Neuronal stem cell (in vitro differentiated cells): ENCODE results near the gene DIP2B.
A peak's percentile ranks its signal among the peaks of the same experiment; 100 is the strongest.

Source experiments
- DNase-seq: peaks from one replicate; pipeline ENCODE4 v3.0.0-alpha.2; 2013; ENCODE audit warnings: low spot score
- H2AFZ ChIP-seq: one replicate; pipeline ENCODE4 v1.6.1; 2013; ENCODE audit warnings: mild to moderate bottlenecking, low read length, inconsistent platforms
- H2AK5ac ChIP-seq: 2 replicates; pipeline ENCODE4 v1.6.1; 2013; ENCODE audit warnings: low read depth, mild to moderate bottlenecking, inconsistent platforms, low read length, moderate library complexity, mixed read lengths
- H2BK120ac ChIP-seq: 2 replicates; pipeline ENCODE4 v1.6.1; 2013; ENCODE audit warnings: low read depth, mild to moderate bottlenecking, inconsistent platforms, low read length, moderate library complexity, mixed read lengths
- H2BK12ac ChIP-seq: one replicate; pipeline ENCODE4 v1.6.1; 2013; ENCODE audit warnings: low read length, inconsistent platforms
- H2BK15ac ChIP-seq: 2 replicates; pipeline ENCODE4 v1.6.1; 2013; ENCODE audit warnings: mild to moderate bottlenecking, low read length, inconsistent platforms, mixed read lengths
- H2BK5ac ChIP-seq: one replicate; pipeline ENCODE4 v1.6.1; 2013; ENCODE audit warnings: inconsistent platforms, mild to moderate bottlenecking, low read length, moderate library complexity
- H3K14ac ChIP-seq: one replicate; pipeline ENCODE4 v1.6.1; 2013; ENCODE audit warnings: low read length, inconsistent platforms
- H3K18ac ChIP-seq: 2 replicates; pipeline ENCODE4 v1.6.1; 2013; ENCODE audit warnings: low read length, inconsistent platforms
- H3K23ac ChIP-seq: 2 replicates; pipeline ENCODE4 v1.6.1; 2013; ENCODE audit warnings: low read depth, mild to moderate bottlenecking, mixed read lengths, low read length, inconsistent platforms; ENCODE audit not compliant: poor library complexity
- H3K27ac ChIP-seq: replicated peaks from 3 replicates; pipeline ENCODE4 v1.5.1; 2013; ENCODE audit warnings: low read length, inconsistent platforms
- H3K27me3 ChIP-seq, 3 experiments: 2 replicates each; pipeline ENCODE4 v1.6.1; 2013; ENCODE audit warnings: low read length in 3 of 3, mild to moderate bottlenecking in 2 of 3, inconsistent platforms in 1 of 3, low read depth in 1 of 3, mixed read lengths in 1 of 3, moderate library complexity in 1 of 3; ENCODE audit not compliant: control insufficient read depth in 3 of 3, insufficient read depth in 3 of 3
- H3K36me3 ChIP-seq, 2 donors: replicated peaks in 1 of 2; 2 replicates each; pipeline ENCODE4 v1.6.1; 2013; ENCODE audit warnings: low read length in 2 of 2; ENCODE audit not compliant: control insufficient read depth in 2 of 2, insufficient read depth in 2 of 2
- H3K4ac ChIP-seq: 2 replicates; pipeline ENCODE4 v1.6.1; 2013; ENCODE audit warnings: inconsistent platforms, mild to moderate bottlenecking, low read length, moderate library complexity
- H3K4me1 ChIP-seq, 2 donors: 1 replicate in 1 of 2; 2 replicates in 1 of 2; pipeline ENCODE4 v1.6.1; 2013; ENCODE audit warnings: low read length in 2 of 2, low read depth in 1 of 2; ENCODE audit not compliant: control insufficient read depth in 2 of 2, insufficient read depth in 1 of 2
- H3K4me2 ChIP-seq: one replicate; pipeline ENCODE4 v1.6.1; 2013; ENCODE audit warnings: mild to moderate bottlenecking, low read length, inconsistent platforms; ENCODE audit not compliant: insufficient read depth, poor library complexity, severe bottlenecking
- H3K4me3 ChIP-seq, 2 donors: 2 replicates each; pipeline ENCODE4 v1.5.1; 2013; ENCODE audit warnings: low read length in 2 of 2, mild to moderate bottlenecking in 2 of 2, inconsistent platforms in 1 of 2, moderate library complexity in 1 of 2
- H3K79me1 ChIP-seq: one replicate; pipeline ENCODE4 v1.6.1; 2013; ENCODE audit warnings: low read depth, mild to moderate bottlenecking, inconsistent platforms, low read length, moderate library complexity
- H3K9ac ChIP-seq: one replicate; pipeline ENCODE4 v1.6.1; 2013; ENCODE audit warnings: mild to moderate bottlenecking, low read depth, low read length, inconsistent platforms; ENCODE audit not compliant: poor library complexity
- H3K9me3 ChIP-seq, 2 donors: replicated peaks in 1 of 2; 2 replicates each; pipeline versions ENCODE3 to v1.6.1; 2013; ENCODE audit warnings: low read length in 2 of 2, mild to moderate bottlenecking in 2 of 2, inconsistent platforms in 1 of 2, low read depth in 1 of 2, mixed read lengths in 1 of 2, moderate library complexity in 1 of 2; ENCODE audit not compliant: control insufficient read depth in 2 of 2, insufficient read depth in 1 of 2
- H4K8ac ChIP-seq: one replicate; pipeline ENCODE4 v1.6.1; 2013; ENCODE audit warnings: low read depth, mild to moderate bottlenecking, inconsistent platforms, low read length, moderate library complexity
- H4K91ac ChIP-seq: one replicate; pipeline ENCODE4 v1.6.1; 2013; ENCODE audit warnings: low read length, low read depth, mild to moderate bottlenecking, inconsistent platforms; ENCODE audit not compliant: poor library complexity
- WGBS, 2 donors: extraction: QIAGEN DNeasy Blood & Tissue Kit; methylation state at CpG; one replicate each; pipeline ENCODE4 v1.1.7; 2013; ENCODE audit warnings: missing lambda C conversion rate in 2 of 2, mixed read lengths in 1 of 2; ENCODE audit not compliant: insufficient read length in 2 of 2, insufficient replicate concordance in 1 of 2; ENCODE audit errors: extremely low coverage in 2 of 2; 5-methylcytosine and 5-hydroxymethylcytosine counted together

Gene DIP2B

DNA sequence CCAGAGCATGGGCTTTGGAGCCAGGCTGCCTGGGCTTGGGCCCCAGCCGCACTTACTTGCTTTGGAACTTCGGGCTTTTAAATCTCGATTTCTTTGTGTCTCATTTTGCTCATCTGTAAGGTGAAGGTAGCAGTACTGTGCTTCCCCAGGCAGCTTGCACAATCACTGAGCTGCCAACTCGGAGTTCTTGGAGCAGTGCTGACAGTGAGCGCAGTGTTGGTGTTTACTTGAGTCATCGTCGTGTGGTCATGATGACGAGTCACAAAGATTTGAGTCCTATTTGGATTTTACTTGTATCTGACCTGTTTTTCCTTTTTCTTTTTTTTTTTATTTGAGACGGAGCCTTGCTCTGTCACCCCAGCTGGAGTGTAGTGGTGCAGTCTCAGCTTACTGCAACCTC, 227.8 kb downstream of the DIP2B start:
- Histone ChIP-seq H2AFZ (no peak overlapping the region), H2BK120ac (no peak overlapping the region), H3K4me1 (no peaks in the 10 kb centered on the region), H4K8ac (no peak overlapping the region), H3K4ac (no peak overlapping the region), H3K9ac (no peak overlapping the region), H2BK12ac (no peak overlapping the region), H3K18ac (no peak overlapping the region), H3K14ac (no peak overlapping the region), H4K91ac (no peak overlapping the region), H2BK5ac (no peak overlapping the region), H3K4me3 (no peak overlapping the region), H3K27me3 (no peaks in the 10 kb centered on the region), H2BK15ac (no peak overlapping the region), H2AK5ac (no peak overlapping the region), H3K9me3 (no peaks in the 10 kb centered on the region), H3K23ac (no peak overlapping the region), H3K27ac (no peak overlapping the region), H3K36me3 (peaks cover 21 to 93% of the 10 kb centered on the region in 2 donors), H3K4me2 (no peak overlapping the region), H3K79me1 (no peaks in the 10 kb centered on the region)
- WGBS, 2 donors, result no CpG with 5 or more reads among the region's 9 CpGs
- DNase-seq, result no peak

DNA sequence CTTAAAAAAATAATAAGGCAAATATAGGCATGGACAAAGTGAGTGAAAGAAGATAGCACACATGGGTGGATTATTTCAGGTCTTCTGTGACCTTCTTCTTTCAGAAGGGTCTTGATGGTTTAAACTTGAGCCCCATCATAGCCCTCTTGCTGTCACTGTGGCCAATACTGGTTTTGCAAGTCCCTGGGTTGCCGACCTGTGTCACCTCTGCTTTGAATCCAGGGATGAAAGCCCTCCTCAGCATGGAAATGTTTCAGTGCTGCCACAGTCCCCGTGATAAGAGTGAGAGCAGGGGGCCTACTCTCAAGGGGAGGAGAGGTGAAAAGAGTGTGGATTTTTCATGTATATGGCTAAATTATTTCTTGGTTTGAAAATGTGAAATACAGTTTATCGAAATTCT, 228.9 kb downstream of the DIP2B start:
- H3K4me2 ChIP-seq, result no peak overlapping the region
- H2BK120ac ChIP-seq, result no peak overlapping the region
- H3K4me3 ChIP-seq, result no peak overlapping the region
- H3K18ac ChIP-seq, result no peak overlapping the region
- no peak overlapping the region for H2AK5ac ChIP-seq
- H2BK12ac ChIP-seq, result no peak overlapping the region
- no peaks in the 10 kb centered on the region for H3K27me3 ChIP-seq
- no peak overlapping the region for H3K14ac ChIP-seq
- H3K4me1 ChIP-seq, result no peaks in the 10 kb centered on the region
- no peak overlapping the region for H3K23ac ChIP-seq
- no peaks in the 10 kb centered on the region for H3K79me1 ChIP-seq
- H3K9me3 ChIP-seq, result no peaks in the 10 kb centered on the region
- no peak overlapping the region for H4K91ac ChIP-seq
- peaks cover 17 to 93% of the 10 kb centered on the region in 2 donors for H3K36me3 ChIP-seq
- no peak overlapping the region for H4K8ac ChIP-seq
- H2BK5ac ChIP-seq, result no peak overlapping the region
- H3K27ac ChIP-seq, result no peak overlapping the region
- H2AFZ ChIP-seq, result no peak overlapping the region
- no peak overlapping the region for H3K9ac ChIP-seq
- H2BK15ac ChIP-seq, result no peak overlapping the region
- no peak for DNase-seq
- no peak overlapping the region for H3K4ac ChIP-seq
- no CpG with 5 or more reads among the region's 3 CpGs for WGBS, 2 donors

DNA sequence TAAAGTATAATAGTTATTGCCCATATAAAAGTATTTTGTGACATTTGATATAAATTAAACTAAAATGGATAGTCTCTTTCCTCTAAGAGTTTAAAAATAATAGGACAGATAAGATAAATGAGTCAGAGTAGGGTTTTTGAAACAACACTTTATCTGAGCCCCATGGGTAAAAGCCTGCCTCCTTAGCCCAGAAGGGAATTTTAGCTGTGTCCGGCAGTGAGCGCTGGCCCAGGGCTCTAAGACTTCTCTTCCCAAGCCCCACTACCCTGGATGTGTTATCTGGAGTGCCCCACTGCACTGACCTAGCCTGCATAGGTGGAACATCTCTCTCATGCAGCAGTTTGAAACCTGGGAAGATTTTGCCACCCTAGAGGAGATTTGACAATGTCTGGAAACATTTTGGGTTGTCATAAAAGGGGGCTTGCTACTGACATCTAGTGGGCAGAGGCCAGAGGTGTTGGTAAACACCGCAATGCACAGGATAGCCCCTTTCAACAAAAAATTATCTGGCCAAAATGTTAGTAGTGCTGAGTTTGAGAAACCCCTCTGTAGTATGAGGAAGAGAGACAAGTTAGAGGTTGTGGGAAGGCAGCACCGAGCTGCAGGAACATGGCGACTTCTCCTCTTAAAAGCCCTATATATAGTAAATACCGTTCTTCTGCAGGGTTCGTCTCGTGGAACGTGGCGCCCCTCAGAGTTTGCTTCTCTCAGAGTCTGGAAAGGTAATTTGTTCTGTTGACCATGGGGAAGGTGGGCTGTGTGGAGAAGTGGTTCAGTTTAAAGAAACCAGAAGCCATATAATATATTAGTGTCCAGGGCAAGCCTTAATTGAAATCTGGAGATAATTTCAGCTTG, 229.9 kb downstream of the DIP2B start:
- Histone ChIP-seq H2AFZ (no peak overlapping the region), H3K79me1 (no peaks in the 10 kb centered on the region), H3K36me3 (peaks cover 21 to 93% of the 10 kb centered on the region in 2 donors), H3K4me3 (no peak overlapping the region), H3K18ac (no peak overlapping the region), H3K4me1 (no peaks in the 10 kb centered on the region), H3K4me2 (no peak overlapping the region), H2AK5ac (no peak overlapping the region), H2BK5ac (no peak overlapping the region), H3K27me3 (no peaks in the 10 kb centered on the region), H3K14ac (no peak overlapping the region), H3K4ac (no peak overlapping the region), H4K91ac (no peak overlapping the region), H3K27ac (no peak overlapping the region), H3K9ac (no peak overlapping the region), H2BK15ac (no peak overlapping the region), H3K23ac (no peak overlapping the region), H2BK12ac (no peak overlapping the region), H4K8ac (no peak overlapping the region), H2BK120ac (no peak overlapping the region), H3K9me3 (no peaks in the 10 kb centered on the region)
- no CpG with 5 or more reads among the region's 10 CpGs for WGBS, 2 donors
- peak; percentile 35 for DNase-seq

DNA sequence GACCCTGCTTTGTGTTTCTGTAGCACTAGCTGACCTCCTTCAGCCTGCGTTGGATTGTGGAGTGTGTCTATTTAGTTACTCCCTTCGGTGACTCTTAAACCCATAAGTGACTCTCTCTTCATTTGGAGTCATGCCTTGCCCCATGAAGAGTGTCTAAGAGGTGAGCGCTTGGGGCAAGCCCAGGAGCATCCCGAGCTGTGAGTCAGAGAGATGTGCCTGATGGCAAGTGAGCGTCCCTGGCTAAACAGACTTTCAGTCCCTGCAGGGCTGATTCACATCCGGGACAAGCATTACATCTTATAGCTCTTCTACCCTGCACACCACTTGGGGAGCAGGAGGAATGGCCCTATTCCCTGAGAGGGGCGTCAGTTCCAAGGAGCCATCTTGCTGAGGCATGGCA, 234.8 kb downstream of the DIP2B start:
- Histone ChIP-seq H3K27ac (no peak overlapping the region), H3K27me3 (no peaks in the 10 kb centered on the region), H4K8ac (no peak overlapping the region), H2AK5ac (no peak overlapping the region), H3K9me3 (no peaks in the 10 kb centered on the region), H3K4me2 (no peak overlapping the region), H3K4me1 (no peaks in the 10 kb centered on the region), H3K18ac (no peak overlapping the region), H3K9ac (peak overlapping the region; percentile 15), H3K14ac (no peak overlapping the region), H2BK12ac (no peak overlapping the region), H2AFZ (no peak overlapping the region), H3K36me3 (peaks cover 35 to 92% of the 10 kb centered on the region in 2 donors), H2BK5ac (no peak overlapping the region), H4K91ac (no peak overlapping the region), H3K4me3 (no peak overlapping the region), H3K23ac (peak overlapping the region; percentile 29), H2BK15ac (no peak overlapping the region), H3K4ac (no peak overlapping the region), H2BK120ac (no peak overlapping the region), H3K79me1 (no peaks in the 10 kb centered on the region)
- DNase-seq, result no peak
- no CpG with 5 or more reads among the region's 7 CpGs for WGBS, 2 donors
